ENCODE measurements around the gene CRHBP.

DNA sequence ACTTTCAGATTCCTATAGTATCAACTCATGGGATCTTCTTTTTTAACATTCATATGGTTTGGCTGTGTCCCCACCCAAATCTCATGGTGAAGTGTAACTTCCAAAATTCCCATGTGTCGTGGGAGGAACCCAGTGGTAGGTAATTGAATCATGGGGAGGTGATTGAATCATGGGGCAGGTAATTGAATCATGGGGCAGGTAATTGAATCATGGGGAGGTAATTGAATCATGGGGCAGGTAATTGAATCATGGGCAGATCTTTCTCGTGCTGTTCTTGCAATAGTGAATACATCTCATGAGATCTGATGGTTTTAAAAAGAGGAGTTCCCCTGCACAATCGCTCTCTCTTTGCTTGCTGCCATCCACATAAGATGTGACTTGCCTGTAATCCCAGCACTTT is 55.6 kb downstream of the CRHBP start:
- TF ChIP-seq CTCF (IDR thresholded peaks at IDR 0.05): no peak
- TF ChIP-seq ZFX (IDR thresholded peaks at IDR 0.05; ENCODE audit: borderline replicate concordance): no peak

Measured in 22Rv1 (cell line).